Activated CD8-positive, alpha-beta memory T cell treated with anti-CD3 and anti-CD28 coated beads, Interleukin-2, amount 10 ng/mL, durations not matched to agents 7 days and 5 days (primary cell): ENCODE results near the gene OR2H1. TPM values are rescaled to one million over a fixed set of nuclear protein-coding genes. Genes with fewer than 3 reads are reported as not detected.

Source experiments
- ATAC-seq: fragments of 150-1000 bp; cut with Tn5 transposase; one replicate; pipeline ENCODE4 v1.10.0; 2021; ENCODE audit warnings: moderate library complexity
- CTCF ChIA-PET: fragments of 350-600 bp; sonication (Branson Sonifier 250); formaldehyde crosslinking; loops from one replicate; lab custom pipeline; 2021; ENCODE audit warnings: antibody characterized with exemption; lab: Charles Lee
- DNase-seq: peaks from one replicate; pipeline ENCODE4 v3.0.0-alpha.2; 2020
- H3K27ac Mint-ChIP-seq: one replicate; pipeline ENCODE4 v1.8.0; 2021; ENCODE audit warnings: mild to moderate bottlenecking, mixed read lengths
- H3K27me3 Mint-ChIP-seq: one replicate; pipeline ENCODE4 v1.8.0; 2021; ENCODE audit warnings: mixed read lengths
- H3K36me3 Mint-ChIP-seq: one replicate; pipeline ENCODE4 v1.8.0; 2021; ENCODE audit warnings: mild to moderate bottlenecking, mixed read lengths
- H3K4me1 Mint-ChIP-seq: one replicate; pipeline ENCODE4 v1.8.0; 2021; ENCODE audit warnings: mixed read lengths
- H3K4me3 Mint-ChIP-seq: one replicate; pipeline ENCODE4 v1.8.0; 2021; ENCODE audit warnings: mild to moderate bottlenecking, moderate library complexity, mixed read lengths
- H3K9me3 Mint-ChIP-seq: one replicate; pipeline ENCODE4 v1.8.0; 2022; ENCODE audit warnings: low read depth, mixed read lengths
- total RNA-seq, 2 experiments: library from RNA; stranded (reverse); gene quantifications; one replicate each; pipeline ENCODE4 v1.2.3, GENCODE V29; 2021

The OR2H1 gene
- total RNA-seq, 2 experiments from 2014 or later, result not detected

DNA sequence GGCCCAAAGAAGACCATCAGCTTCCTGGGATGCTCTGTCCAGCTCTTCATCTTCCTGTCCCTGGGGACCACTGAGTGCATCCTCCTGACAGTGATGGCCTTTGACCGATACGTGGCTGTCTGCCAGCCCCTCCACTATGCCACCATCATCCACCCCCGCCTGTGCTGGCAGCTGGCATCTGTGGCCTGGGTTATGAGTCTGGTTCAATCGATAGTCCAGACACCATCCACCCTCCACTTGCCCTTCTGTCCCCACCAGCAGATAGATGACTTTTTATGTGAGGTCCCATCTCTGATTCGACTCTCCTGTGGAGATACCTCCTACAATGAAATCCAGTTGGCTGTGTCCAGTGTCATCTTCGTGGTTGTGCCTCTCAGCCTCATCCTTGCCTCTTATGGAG, 5.1 kb downstream of the OR2H1 start:
- Mint-ChIP-seq H3K4me1 (peaks cover 2% of the 10 kb centered on the region), H3K36me3 (no peaks in the 10 kb centered on the region), H3K27ac (no peak overlapping the region), H3K9me3 (no peaks in the 10 kb centered on the region), H3K4me3 (no peak overlapping the region), H3K27me3 (peaks cover 36% of the 10 kb centered on the region)
- DNase-seq, result no peak
- CTCF ChIA-PET, result no interaction called here
- no peak for ATAC-seq

DNA sequence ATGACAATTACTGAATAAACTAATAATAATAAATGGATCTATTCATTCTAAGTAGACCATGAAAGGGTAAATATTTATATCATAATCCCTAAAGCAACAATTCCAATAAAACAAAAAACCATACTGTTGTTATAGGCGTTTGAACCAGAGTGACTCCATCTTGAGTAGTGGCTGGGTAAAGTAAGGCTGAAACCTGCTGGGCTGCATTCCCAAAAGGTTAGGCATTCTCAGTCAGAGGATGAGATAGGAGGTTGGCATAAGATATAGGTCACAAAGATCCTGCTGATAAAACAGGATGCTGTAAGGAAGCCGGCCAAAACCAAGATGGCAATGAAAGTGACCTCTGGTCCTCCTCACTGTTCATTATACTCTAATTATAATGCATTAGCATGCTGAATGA, 8.3 kb downstream of the OR2H1 start:
- H3K4me3 Mint-ChIP-seq, result no peak overlapping the region
- H3K27me3 Mint-ChIP-seq, result peaks cover 34% of the 10 kb centered on the region
- CTCF ChIA-PET, result no interaction called here
- H3K4me1 Mint-ChIP-seq, result peaks cover 2% of the 10 kb centered on the region
- H3K9me3 Mint-ChIP-seq, result no peaks in the 10 kb centered on the region
- H3K27ac Mint-ChIP-seq, result no peak overlapping the region
- no peaks in the 10 kb centered on the region for H3K36me3 Mint-ChIP-seq
- DNase-seq (no peak), ATAC-seq (no peak)

DNA sequence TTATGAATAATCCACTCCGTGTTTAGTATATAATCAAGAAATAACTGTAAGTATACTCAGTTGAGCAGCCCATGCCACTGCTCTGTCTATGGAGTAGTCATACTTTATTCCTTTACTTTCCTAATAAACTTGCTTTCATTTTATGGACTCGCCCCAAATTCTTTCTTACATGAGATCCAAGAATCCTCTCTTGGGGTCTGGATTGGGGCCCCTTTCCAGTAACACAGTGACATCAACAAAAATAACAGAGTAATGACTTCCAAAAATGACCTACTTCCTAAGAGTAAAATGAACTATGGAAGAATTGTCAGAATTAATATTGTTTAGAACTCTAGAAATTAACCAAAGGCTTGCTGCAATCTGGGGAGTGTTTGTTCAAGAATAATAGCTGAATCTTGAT, 8.8 kb downstream of the OR2H1 start:
- no peaks in the 10 kb centered on the region for H3K36me3 Mint-ChIP-seq
- H3K27ac Mint-ChIP-seq, result no peak overlapping the region
- DNase-seq (no peak), ATAC-seq (no peak)
- H3K9me3 Mint-ChIP-seq, result no peaks in the 10 kb centered on the region
- no peak overlapping the region for H3K4me3 Mint-ChIP-seq
- peaks cover 2% of the 10 kb centered on the region for H3K4me1 Mint-ChIP-seq
- CTCF ChIA-PET, result no interaction called here
- H3K27me3 Mint-ChIP-seq, result peaks cover 34% of the 10 kb centered on the region

DNA sequence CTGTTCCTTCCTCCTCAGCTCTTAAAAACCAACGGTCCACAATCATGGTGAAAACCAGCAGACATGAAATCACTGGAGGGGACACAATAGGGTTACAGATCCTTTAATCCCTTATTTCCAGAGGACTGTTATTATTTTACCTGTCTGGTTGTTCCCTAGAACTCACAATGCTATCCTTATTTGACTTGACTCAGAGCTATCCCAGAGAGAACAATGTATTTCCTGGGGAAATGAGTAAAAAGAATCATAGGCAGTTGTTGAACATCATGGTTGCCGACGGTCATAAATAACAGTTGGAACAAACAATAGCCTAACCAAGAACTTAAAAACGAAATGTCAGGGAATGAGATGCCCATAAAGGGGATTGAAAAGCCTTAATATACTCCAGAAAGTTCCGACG, 9.3 kb downstream of the OR2H1 start:
- Mint-ChIP-seq H3K9me3 (no peaks in the 10 kb centered on the region), H3K27me3 (peaks cover 36% of the 10 kb centered on the region), H3K4me3 (no peak overlapping the region), H3K4me1 (peaks cover 2% of the 10 kb centered on the region), H3K36me3 (no peaks in the 10 kb centered on the region), H3K27ac (no peak overlapping the region)
- DNase-seq (no peak), ATAC-seq (no peak)
- CTCF ChIA-PET, result no interaction called here

DNA sequence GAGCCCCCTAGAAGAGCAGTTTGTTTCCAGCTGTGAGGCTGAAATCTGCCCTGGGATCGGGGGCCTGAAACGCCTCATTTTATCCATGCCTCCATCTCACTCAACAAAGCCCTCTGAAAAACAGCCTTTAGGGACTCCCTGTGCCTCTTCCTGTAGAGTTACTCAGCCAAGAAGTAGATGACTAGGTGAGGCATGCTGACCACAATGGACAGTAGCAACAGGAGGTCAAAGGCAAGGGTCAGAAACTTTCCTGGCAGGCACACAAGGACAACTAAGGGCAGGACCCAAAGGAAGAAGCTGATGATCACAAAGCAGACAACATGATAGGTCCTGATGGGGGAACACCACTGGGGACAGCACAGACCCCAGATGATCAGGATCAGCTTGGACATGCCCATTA, 18.0 kb downstream of the OR2H1 start:
- no peak overlapping the region for H3K4me3 Mint-ChIP-seq
- H3K9me3 Mint-ChIP-seq, result no peaks in the 10 kb centered on the region
- H3K27me3 Mint-ChIP-seq, result peaks cover 13% of the 10 kb centered on the region
- DNase-seq (no peak), ATAC-seq (no peak)
- no peaks in the 10 kb centered on the region for H3K4me1 Mint-ChIP-seq
- H3K27ac Mint-ChIP-seq, result no peak overlapping the region
- CTCF ChIA-PET, result no interaction called here
- H3K36me3 Mint-ChIP-seq, result no peaks in the 10 kb centered on the region

DNA sequence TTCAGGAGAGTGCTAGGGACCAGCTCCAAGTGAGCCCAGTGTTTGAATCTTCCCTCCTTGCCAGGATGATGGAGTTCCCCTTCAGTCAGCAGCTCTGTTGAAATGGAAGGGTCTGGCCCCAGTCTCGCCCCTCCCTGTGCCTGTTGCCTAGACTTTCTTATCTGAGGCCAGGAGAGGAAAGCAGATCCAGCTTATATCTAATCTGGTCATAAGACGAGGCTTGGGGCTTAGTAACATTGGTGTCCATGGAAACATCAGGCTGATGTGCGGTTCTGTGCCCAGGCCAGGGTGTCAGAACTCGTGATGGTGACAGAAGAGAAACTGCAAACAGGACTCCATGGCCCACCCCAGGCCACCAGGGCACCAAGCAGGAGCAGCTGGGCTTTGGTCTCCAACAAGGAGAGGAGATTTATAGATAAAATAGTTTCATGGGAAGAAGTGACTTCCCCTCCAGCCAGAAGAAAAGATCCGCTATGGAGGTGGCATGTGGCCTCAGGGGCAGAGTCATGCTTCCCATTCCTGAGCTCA, 21.0 kb downstream of the OR2H1 start:
- H3K27me3 Mint-ChIP-seq, result peaks cover 13% of the 10 kb centered on the region
- no peaks in the 10 kb centered on the region for H3K9me3 Mint-ChIP-seq
- DNase-seq (no peak), ATAC-seq (no peak)
- H3K36me3 Mint-ChIP-seq, result no peaks in the 10 kb centered on the region
- H3K4me3 Mint-ChIP-seq, result no peak overlapping the region
- H3K4me1 Mint-ChIP-seq, result no peaks in the 10 kb centered on the region
- CTCF ChIA-PET, result no interaction called here
- H3K27ac Mint-ChIP-seq, result no peak overlapping the region

DNA sequence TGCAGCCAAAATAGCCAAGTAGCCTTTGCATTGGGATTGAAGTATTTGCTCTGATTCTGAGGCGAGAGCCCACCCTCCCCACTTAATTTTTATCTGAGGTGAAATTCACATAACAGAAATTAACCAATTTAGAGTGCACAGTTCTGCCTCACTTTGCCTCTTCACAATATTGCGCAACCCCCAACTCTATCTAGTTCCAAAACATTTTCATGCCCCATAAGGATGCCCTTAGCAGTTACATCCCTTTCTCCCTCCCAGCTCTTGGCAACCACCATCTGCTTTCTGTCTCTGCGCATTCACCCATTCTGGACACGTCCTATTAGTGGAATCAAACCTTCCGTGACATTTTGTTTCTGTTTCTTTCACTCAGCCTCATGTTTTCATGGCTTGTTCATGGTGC, 21.8 kb downstream of the OR2H1 start:
- CTCF ChIA-PET, result no interaction called here

DNA sequence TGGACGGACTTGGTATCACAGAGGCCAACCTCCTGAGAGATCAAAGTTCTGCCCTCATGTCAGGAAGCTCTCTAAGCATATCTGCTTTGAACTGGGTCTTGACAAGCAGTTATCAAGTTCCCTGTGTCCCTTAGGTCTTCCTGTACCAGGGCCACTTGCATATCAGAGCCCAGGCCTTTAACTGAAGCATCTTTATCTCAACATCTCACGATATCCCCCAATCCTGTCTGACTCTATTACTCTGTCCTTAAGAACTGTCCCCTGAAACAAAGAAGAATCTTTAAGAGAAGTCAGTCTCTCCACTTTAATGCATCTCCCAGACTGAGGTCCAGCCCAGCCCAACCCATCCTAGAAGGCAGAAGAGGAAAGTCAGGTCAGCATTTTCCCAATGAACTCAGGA, 22.6 kb downstream of the OR2H1 start:
- Mint-ChIP-seq H3K9me3 (no peaks in the 10 kb centered on the region), H3K27me3 (peaks cover 18% of the 10 kb centered on the region), H3K4me3 (no peak overlapping the region), H3K27ac (no peak overlapping the region), H3K36me3 (no peaks in the 10 kb centered on the region), H3K4me1 (no peaks in the 10 kb centered on the region)
- no peak for DNase-seq
- CTCF ChIA-PET, result no interaction called here
- no peak for ATAC-seq

More for the DNA sequence above, 21.8 kb downstream of the OR2H1 start:
- Mint-ChIP-seq H3K4me3 (no peak overlapping the region), H3K27ac (no peak overlapping the region), H3K27me3 (peaks cover 17% of the 10 kb centered on the region), H3K36me3 (no peaks in the 10 kb centered on the region), H3K4me1 (no peaks in the 10 kb centered on the region), H3K9me3 (no peaks in the 10 kb centered on the region)
- ATAC-seq, result no peak
- DNase-seq, result no peak

DNA sequence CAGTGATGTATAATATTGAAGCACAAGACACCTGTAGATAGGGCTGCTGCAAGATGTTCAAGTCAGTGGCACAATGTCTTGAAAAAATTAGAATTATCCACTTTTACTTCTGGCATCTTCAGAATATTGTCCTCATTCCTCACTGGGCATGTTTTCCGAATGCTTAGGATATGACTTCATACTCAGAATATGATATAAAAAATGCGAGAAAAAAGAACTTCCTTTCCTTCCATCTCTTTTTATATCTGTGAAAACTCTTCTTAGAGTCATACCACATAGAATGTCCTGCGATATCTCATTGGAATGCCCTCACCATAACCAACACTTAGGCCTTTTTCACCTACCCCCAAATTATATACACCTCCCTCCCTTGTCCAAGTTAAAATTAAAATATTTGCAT, 26.2 kb downstream of the OR2H1 start:
- Mint-ChIP-seq H3K36me3 (no peaks in the 10 kb centered on the region), H3K9me3 (no peaks in the 10 kb centered on the region), H3K27me3 (peaks cover 27% of the 10 kb centered on the region), H3K4me3 (no peak overlapping the region), H3K4me1 (no peaks in the 10 kb centered on the region), H3K27ac (no peak overlapping the region)
- ATAC-seq (no peak), DNase-seq (no peak)
- CTCF ChIA-PET, result no interaction called here

DNA sequence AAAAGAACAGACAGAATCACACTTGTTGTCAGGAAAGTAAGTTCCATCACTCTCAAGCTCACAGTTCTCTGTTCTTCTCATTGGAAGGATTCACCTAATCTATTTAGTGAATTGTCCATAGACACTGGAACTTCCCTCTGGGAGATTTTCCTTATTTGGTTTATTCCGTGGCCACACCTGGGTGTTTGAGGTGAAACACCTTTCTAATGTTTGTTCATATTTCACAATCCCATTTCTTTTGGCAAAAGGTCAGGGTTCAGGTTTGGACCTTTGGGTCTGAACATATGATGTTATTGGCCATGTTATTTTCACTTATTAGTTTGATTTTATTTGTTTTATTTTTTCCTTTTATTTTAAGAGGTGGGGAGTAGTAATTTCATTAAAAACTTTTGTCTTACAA, 26.8 kb downstream of the OR2H1 start:
- Mint-ChIP-seq H3K4me1 (no peaks in the 10 kb centered on the region), H3K27ac (no peak overlapping the region), H3K9me3 (no peaks in the 10 kb centered on the region), H3K27me3 (peaks cover 27% of the 10 kb centered on the region), H3K4me3 (no peak overlapping the region), H3K36me3 (no peaks in the 10 kb centered on the region)
- CTCF ChIA-PET, result no interaction called here
- no peak for DNase-seq
- ATAC-seq, result no peak

DNA sequence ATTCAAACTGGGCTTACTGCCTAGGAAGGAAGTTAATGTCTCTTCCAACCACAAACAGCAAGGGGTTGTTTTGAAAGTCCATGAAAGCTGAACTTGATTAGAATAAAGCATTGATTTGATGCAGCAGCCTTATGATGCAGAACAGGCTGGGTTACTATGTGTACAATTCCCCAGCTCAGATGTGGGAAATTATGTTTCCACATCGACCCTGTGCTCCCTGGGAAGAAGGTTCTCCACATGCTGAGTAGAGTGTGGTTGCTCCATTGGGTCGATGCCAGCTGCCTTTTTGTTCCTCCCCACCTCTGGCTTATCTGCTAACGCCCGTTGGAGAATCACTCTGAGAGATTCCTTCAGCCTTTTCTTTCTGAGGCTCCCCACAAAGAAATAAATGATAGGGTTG, 29.6 kb downstream of the OR2H1 start:
- H3K27me3 Mint-ChIP-seq, result peaks cover 21% of the 10 kb centered on the region
- H3K9me3 Mint-ChIP-seq, result no peaks in the 10 kb centered on the region
- no peaks in the 10 kb centered on the region for H3K36me3 Mint-ChIP-seq
- CTCF ChIA-PET, result no interaction called here
- no peak overlapping the region for H3K27ac Mint-ChIP-seq
- H3K4me3 Mint-ChIP-seq, result no peak overlapping the region
- ATAC-seq, result no peak
- H3K4me1 Mint-ChIP-seq, result no peaks in the 10 kb centered on the region
- DNase-seq, result no peak

DNA sequence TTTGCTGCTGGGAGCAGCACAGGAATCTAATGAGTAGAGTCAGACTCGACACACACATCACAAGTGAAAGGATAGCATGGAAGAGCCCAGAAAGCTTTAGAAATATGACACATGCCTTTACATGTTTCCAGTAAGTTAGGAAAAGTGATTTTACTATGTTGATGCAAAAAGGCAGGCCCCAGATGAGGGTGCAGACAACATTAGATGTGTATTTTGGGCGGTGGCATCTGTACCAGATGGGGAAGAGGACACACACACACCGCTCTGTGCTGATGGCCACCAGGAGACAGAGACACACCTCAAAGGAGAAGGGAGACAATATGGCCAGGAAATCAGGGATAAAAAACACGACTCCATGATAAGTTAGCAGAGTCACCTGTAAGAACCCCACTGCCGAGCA, 30.2 kb downstream of the OR2H1 start:
- Mint-ChIP-seq H3K27me3 (peaks cover 20% of the 10 kb centered on the region), H3K4me3 (no peak overlapping the region), H3K36me3 (no peaks in the 10 kb centered on the region), H3K27ac (no peak overlapping the region), H3K9me3 (no peaks in the 10 kb centered on the region), H3K4me1 (no peaks in the 10 kb centered on the region)
- CTCF ChIA-PET, result no interaction called here
- ATAC-seq (no peak), DNase-seq (no peak)

DNA sequence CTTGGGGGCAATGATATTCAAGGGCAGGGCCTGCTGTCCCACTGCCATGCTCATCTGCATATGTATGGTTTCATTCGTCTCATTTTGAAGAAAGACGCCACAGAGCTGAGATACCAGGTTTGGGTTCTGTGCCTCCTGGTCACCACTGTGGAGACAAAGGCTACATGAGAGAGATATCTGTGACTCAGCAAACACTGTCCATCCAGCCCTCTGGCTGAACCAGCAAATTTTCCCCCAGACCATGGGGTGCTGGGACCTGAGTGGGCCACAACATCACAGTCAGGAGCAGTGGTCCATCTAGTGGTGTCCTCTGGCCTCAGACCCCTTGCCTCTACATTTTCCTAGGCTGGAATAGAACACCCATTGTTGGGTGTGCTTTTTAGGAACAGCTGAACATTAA, 30.7 kb downstream of the OR2H1 start, which contains the start of gene MAS1L:
Gene MAS1L (minus strand): TSS at position 297 of the 400 bp plus-strand sequence. CDS start 54 bp downstream, at position 243.
- peaks cover 15% of the 10 kb centered on the region for H3K27me3 Mint-ChIP-seq
- no peak for DNase-seq
- CTCF ChIA-PET, result no interaction called here
- no peak for ATAC-seq
- H3K27ac Mint-ChIP-seq, result no peak within 1 kb of the TSS
- H3K36me3 Mint-ChIP-seq, result no peaks in the 10 kb centered on the region
- H3K4me1 Mint-ChIP-seq, result no peaks in the 10 kb centered on the region
- no peak within 1 kb of the TSS for H3K4me3 Mint-ChIP-seq
- no peaks in the 10 kb centered on the region for H3K9me3 Mint-ChIP-seq

DNA sequence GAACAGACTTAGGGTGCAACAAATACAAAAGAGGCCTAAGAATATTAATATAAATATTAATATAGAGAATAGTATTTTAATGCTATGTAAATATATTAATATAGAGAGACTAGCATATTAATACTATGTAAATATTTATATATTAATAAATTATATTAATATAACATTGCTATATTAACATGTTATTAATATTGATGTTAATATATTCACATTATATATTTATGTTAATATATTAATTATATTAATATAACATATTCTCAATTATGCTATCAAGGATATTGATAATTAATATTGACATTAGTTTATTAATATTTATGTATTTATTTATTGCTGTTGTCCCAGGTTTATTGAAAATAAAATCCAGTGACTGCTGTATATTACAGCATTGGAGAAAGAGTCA, 31.9 kb downstream of the OR2H1 start:
- no peak overlapping the region for H3K27ac Mint-ChIP-seq
- H3K4me3 Mint-ChIP-seq, result no peak overlapping the region
- H3K9me3 Mint-ChIP-seq, result no peaks in the 10 kb centered on the region
- no peaks in the 10 kb centered on the region for H3K4me1 Mint-ChIP-seq
- peaks cover 12% of the 10 kb centered on the region for H3K27me3 Mint-ChIP-seq
- CTCF ChIA-PET, result no interaction called here
- no peak for DNase-seq
- ATAC-seq, result no peak
- H3K36me3 Mint-ChIP-seq, result no peaks in the 10 kb centered on the region

DNA sequence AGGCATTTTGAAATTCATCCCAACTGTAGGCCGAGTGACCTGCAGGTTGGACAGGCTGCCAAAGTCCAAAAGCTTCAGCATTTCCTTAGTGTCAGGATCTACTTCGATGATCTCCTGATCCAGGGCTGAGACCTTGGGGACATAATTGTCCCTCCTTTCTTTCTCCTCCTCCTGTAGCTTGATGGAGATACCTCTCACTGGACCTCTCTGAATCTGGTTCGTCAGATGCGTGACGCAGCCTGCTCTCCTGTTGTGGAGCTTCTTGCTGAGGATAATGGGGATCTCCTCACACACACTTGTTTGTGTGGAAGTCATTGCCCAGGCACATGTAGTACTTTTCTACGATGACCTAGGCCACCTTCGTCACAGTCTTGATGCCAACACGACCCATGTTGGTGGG, 32.3 kb downstream of the OR2H1 start:
- H3K36me3 Mint-ChIP-seq, result no peaks in the 10 kb centered on the region
- ATAC-seq (no peak), DNase-seq (no peak)
- H3K4me3 Mint-ChIP-seq, result no peak overlapping the region
- H3K27ac Mint-ChIP-seq, result no peak overlapping the region
- peaks cover 13% of the 10 kb centered on the region for H3K27me3 Mint-ChIP-seq
- no peaks in the 10 kb centered on the region for H3K4me1 Mint-ChIP-seq
- CTCF ChIA-PET, result no interaction called here
- no peaks in the 10 kb centered on the region for H3K9me3 Mint-ChIP-seq
